Prostate gland (tissue), 1 donor: ENCODE data around the gene RNF40.

Experiments used
- POLR2A ChIP-seq: fragments of 450-650 bp; IDR thresholded peaks from one replicate; pipeline ENCODE4 v1.6.1; 2016; ENCODE audit warnings: antibody characterized with exemption, mild to moderate bottlenecking
- POLR2AphosphoS5 ChIP-seq: sonication (generic); formaldehyde crosslinking; IDR thresholded peaks from one replicate; pipeline ENCODE4 v1.6.1; 2017; ENCODE audit warnings: antibody characterized with exemption

GRCh38 chr16:30821891-30822290 is 59.8 kb downstream of the RNF40 start:
- TF ChIP-seq POLR2A: no peak
- TF ChIP-seq POLR2AphosphoS5: no peak
